Measurements from ENCODE around the gene RBM11.
A peak's percentile ranks its signal among the peaks of the same experiment; 100 is the strongest.

RBM11 gene

GRCh38 chr21:14271053-14271452 lies 55.1 kb downstream of the RBM11 start:
- DNase-seq, result peak; percentile 60

- no peak for DNase-seq
Measured at GRCh38 chr21:14271641-14272040, 55.7 kb downstream of the RBM11 start.

GRCh38 chr21:14273736-14274538 lies 58.0 kb downstream of the RBM11 start:
- DNase-seq, result peak; percentile 71

GRCh38 chr21:14275702-14276205 lies 59.8 kb downstream of the RBM11 start:
- no peak for DNase-seq

Measured in hematopoietic multipotent progenitor cell treated with erythropoietin and hydrocortisone succinate and interleukin-3 and kit ligand, for 4 days (in vitro differentiated cells).